ENCODE data around the gene CSTPP1. TPM values are rescaled to one million over a fixed set of nuclear protein-coding genes. Genes with fewer than 3 reads are reported as not detected.

Gene CSTPP1, protein sequence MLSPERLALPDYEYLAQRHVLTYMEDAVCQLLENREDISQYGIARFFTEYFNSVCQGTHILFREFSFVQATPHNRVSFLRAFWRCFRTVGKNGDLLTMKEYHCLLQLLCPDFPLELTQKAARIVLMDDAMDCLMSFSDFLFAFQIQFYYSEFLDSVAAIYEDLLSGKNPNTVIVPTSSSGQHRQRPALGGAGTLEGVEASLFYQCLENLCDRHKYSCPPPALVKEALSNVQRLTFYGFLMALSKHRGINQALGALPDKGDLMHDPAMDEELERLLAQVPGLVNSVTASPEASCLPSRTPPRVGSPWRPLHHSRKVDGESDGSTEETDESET
- total RNA-seq = 10 to 100 TPM in 3 of 4 donors, 1 to 10 TPM in 1; 5.3 to 14.8 (median 13.4) TPM

DNA sequence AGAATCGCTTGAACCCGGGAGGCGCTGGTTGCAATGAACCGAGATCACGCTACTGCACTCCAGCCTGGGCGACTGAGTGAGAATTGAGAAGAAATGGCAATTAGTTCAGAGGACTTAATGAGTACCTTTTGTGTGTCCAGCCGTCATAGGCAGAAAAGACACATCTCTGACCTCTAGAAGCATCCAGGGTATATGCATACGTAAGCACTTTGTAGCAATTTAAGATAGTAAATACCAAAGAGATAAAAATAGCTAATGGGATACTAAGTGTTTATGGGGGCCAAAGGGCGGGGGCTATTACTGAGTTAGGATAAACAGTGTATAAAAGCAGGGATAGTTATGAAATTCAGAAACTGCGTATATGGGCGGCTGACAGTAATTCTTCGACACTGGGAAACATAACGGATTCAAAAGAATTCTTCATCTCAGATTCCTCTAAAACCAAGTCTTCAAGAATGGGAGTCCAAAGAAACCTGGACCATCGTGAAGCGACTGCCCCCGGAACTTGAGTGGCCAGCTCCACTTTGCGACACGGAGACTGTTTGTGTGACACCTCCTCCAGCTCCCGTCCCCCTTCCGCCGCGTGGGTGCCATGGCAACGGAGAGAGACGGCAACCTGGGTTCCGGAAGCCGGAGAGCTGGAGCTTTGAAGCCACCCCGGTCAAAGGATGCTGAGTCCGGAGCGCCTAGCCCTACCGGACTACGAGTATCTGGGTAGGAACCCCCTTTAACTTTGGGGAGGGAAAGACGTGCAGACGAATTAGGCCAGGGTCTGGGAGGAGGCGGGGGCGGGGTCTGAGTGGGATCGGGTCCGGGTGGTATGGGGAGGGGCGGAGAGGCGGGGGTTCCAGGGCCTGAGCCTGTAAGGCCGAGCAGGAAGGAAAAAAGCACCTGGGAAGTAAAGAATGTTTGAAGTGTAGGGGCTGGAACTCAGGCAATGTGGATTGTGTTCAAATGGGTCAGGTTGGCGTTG is at the start of gene CSTPP1:
TSS of gene CSTPP1 (plus strand) at position 624 of the 973 bp plus-strand sequence. CDS start at position 669, 45 bp downstream.
- TF ChIP-seq, protein P1, sequence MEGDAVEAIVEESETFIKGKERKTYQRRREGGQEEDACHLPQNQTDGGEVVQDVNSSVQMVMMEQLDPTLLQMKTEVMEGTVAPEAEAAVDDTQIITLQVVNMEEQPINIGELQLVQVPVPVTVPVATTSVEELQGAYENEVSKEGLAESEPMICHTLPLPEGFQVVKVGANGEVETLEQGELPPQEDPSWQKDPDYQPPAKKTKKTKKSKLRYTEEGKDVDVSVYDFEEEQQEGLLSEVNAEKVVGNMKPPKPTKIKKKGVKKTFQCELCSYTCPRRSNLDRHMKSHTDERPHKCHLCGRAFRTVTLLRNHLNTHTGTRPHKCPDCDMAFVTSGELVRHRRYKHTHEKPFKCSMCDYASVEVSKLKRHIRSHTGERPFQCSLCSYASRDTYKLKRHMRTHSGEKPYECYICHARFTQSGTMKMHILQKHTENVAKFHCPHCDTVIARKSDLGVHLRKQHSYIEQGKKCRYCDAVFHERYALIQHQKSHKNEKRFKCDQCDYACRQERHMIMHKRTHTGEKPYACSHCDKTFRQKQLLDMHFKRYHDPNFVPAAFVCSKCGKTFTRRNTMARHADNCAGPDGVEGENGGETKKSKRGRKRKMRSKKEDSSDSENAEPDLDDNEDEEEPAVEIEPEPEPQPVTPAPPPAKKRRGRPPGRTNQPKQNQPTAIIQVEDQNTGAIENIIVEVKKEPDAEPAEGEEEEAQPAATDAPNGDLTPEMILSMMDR (IDR thresholded peaks at IDR 0.05; ENCODE audit: low read depth) = no peak

DNA sequence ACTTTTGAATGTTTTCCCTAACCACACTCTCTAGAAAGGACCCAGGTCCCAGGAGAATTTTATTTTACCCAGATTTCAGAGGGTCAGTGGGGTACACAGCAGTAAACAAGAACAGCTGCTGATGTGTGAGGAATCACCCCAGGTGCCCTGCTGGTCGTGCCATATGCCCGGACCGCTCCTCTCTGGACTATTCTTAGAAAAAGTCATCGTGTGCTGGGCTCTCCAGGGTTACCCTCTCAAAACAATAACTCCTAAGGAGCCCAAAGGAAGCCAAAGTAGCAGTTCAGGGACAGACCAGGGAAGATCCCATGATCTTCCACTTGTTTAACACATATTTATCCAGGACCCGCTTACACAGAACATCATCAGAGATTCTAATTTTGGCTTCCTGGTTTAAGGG is 47.9 kb upstream of the CSTPP1 start:
- TF ChIP-seq, protein P1 (IDR thresholded peaks at IDR 0.05; ENCODE audit: low read depth) = no peak

DNA sequence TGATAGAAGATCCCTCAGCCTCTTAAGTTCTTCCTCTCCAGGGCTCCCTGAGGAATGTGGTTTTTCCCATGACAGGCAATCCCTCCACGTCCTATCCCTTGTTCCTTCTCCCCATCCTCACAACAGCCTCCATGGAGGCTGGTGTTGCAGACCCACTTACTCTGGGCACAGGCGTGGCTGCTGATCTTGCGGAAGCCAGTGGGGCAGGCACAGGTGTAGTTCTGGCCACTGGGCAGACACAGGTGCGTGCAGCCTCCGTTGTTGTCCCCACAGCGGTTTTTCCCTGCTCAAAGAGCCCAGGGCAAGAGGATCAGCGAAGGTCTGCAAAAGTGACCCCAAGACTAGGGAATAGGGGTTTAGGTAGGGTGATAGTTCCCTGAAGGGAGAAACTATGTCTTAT is 47.3 kb upstream of the CSTPP1 start:
- TF ChIP-seq, protein P1 (IDR thresholded peaks at IDR 0.05; ENCODE audit: low read depth) = no peak

DNA sequence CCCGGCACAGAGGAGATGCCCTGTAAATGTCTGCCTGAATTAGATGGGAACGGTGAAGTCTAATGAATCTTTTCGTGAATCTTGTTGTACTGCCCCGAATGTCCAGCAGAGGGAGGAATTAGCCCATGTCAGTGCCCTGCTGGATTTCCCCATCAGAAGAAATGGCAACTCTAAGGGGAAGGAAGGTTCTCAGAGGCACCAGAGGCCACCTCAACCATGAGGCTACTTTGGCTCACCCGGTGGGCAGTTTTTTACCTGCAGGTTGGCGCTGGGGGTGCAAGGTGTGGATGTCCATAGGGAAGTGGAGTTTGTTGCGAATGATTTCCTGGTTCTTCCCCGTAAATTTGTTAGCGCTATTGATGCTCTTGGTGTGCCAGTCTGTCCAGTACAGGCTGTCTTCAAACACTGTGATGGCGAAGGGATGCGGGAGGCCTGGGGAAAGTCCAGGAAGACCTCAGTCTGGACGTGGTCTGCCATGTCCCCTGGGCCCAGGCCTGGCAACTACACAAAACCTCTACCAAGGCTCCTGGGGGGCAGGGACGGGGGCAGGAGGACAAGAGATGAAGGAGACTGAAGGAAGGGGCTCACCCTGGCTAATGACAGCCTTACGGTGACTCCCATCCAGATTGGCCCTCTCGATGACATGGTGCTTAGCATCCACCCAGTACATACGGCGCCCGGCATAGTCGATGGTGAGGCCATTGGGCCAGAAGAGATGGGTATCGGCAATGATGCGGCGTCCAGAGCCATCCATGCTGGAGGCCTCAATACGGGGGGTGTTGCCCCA is 46.7 kb upstream of the CSTPP1 start:
- TF ChIP-seq, protein P1 (IDR thresholded peaks at IDR 0.05; ENCODE audit: low read depth) = no peak

DNA sequence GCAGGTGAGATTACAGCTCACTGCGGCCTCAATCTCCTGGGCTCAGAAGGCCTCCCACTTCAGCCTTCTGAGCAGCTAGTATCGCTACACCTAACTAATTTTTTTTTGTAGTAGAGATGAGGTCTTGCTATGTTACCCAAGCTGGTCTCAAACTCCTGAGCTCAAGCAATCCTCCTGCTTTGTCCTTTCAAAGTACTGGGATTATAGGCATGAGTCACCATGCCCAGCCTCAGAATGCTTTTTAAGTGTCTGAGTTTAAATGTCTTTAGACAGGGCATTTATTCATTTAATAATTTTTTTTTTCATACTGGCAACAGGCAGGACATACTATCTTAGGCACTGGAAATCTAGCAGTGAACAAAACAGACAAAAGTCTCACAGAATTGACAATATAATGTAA is 45.9 kb upstream of the CSTPP1 start:
- TF ChIP-seq, protein P1 (IDR thresholded peaks at IDR 0.05; ENCODE audit: low read depth) = no peak

DNA sequence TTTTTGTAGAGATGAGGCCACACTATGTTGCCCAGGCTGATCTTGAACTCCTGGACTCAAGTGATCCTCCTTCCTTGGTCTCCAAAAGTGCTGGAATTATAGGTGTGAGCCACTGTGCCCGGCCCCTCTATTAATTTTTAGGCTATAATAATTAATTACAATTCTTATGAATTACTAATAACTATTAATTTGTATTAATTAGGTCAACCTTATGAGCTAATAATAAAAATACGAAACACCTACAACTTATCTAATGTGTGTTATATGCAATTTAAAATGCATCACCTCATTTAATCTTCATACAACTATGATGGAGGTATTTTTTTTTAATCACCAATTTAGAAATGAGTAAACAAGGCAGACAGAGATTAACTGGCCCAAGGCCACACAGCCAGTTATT is 44.5 kb upstream of the CSTPP1 start:
- TF ChIP-seq, protein P1 (IDR thresholded peaks at IDR 0.05; ENCODE audit: low read depth) = no peak
